HG03025 (cell line): ENCODE measurements around the gene DLGAP1.
"Not testable (repeated sequence)": the region's sequence is repeated elsewhere in the genome, so short reads cannot be mapped to it uniquely, and the experiment has no call there.

Experiments used
- ATAC-seq: cut with Tn5 transposase; IDR thresholded peaks from one replicate; pipeline ENCODE4 v1.9.1; 2021; ENCODE audit warnings: mild to moderate bottlenecking, moderate library complexity; ENCODE audit not compliant: unreplicated experiment, low FRiP score

DLGAP1 gene

GRCh38 chr18:4455113-4455811, at the start of gene DLGAP1:
DLGAP1 (minus strand) TSS chr18:4455307.
- no peak for ATAC-seq

GRCh38 chr18:4494703-4495284, 39.7 kb upstream of the DLGAP1 start:
- not testable (repeated sequence) for ATAC-seq

DNA sequence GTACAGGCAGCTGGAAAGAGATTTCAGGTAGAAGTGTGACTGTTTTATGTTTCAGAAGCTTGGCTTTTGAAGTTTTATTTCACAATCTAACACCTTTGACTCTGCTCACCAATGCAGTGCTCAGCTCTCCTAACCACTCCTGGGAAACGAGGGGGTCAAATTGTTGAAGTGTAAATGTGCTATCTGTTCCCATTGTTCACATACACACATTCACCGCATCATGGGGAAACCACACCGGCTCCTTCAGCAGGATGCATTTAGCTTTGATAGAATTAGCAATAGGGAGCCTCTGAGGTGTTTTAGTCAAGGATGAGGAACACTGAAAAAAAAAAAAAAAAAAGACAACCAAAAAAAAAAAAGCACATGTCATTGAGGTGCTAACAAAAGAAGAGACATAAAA, 13.4 kb upstream of the DLGAP1 start:
- ATAC-seq: no peak

GRCh38 chr18:4454537-4455112, 482 bp downstream of the DLGAP1 start:
- ATAC-seq: no peak

DNA sequence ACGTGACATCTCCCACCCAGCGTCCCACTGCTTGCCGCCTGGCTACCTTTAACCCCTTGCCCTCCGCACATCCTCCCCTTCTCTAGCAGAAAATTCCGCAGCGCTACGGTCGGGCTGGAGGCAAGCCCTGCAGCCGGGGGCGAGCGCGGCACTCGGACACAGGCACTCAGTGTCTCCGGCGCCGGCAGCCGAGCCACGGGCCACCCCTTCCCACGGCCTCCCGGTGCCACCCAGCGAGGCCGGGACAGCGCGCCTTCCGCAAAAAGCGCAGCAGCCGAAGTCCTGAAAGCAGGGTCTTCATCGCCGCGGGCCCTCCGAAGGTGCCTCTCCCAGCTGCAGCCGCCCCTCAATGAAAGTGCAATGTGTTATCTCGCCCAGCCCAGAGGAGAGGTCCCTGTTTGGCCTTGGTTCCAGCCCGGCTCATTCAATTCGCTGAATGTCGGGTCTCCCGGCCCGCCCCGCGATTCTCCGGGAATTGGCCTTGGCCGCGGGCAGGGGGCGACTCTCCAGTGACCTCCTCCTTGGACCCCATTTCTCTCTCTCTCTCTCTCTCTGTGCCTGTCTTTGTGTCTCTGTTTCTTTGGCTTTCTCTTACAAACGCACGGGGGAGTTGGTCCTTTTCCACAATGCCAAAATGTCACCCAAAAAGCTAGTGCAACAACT, 1.1 kb downstream of the DLGAP1 start:
- ATAC-seq: no peak

- no peak for ATAC-seq
These were observed 1.6 kb downstream of the DLGAP1 start for GRCh38 chr18:4453567-4453873.

DNA sequence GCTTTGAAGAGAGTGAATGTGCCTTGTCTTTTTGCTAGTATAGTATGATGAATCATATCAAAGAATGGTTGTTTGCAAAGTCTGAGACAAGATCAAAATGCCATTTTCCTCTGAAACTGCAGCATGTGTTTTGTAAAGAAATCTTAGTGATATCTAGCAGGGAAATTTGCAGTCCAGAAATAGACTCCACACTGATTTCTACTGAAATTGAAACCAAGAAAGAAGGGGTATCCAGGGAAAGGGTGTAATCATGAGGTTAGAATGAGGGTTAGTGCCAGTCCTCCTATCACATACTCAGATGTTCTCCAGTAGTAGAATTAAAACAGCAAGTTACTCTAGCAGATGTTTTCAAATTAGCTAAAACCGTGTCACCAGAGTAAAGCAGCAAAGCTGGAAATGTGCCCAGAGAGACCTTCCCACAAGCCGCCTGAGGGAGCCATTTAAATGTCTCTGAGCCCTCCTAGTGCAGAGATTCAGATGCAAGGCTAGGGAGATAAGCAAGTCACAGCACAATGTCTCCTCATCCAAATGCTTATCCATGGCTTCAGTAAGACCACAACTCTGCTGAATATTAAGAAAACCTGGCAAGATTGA, 4.9 kb downstream of the DLGAP1 start:
- no peak for ATAC-seq

DNA sequence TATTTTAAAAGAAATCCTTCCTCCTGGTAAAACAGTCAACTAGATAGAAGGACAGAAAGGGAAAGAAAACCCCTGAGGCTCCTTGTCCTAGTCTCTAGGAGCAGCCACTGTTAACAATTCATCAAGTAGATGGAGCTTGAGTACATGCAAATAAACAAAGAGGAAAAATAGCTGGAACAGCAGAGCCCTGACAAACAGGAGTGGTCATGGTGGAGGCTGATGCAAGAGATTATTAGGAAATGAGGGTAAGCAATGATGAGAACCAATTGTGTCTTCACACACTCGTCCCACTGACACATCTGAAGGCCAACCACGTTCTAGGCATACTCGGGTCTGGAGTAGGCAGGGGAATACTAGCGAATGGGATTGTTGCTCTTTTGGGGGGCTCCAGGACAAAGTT, 9.2 kb downstream of the DLGAP1 start:
- no peak for ATAC-seq

DNA sequence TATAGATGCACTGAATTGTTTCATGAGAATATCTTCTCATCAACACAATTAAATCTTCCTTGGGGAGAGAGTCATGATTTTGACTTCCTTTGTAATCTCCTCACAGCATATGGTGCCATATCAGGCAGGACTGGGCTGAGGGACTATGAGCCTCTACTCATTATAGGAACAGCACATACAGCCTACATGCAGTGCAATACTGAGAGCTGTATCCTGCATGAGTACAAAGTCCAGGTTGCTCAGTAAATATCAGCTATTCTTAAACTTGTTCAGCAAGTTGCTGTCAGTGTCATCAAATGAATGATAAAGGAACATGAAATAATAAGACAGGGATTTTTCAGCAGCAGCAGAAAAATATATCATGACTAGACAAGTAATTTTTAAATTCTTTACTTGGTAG, 10.8 kb downstream of the DLGAP1 start:
- no peak for ATAC-seq

DNA sequence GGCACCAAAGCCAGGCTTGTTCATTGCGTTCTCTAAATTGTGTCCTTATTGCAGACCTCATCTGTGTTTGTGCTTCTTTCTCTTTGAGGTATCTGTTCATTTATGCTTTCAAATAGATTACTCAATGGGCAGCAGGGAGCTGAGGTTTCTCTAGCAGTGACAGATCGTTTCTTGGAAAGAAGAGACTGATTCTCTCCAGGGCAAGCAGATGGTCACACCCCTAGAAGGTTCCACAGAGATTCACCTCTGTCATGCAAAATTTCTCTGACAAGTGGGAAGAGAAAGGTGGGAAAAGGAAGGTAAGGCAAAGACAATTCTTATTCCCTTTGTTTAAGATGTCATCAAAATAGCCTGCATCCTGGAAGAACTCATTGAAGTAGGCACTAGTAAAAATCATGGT, 14.0 kb downstream of the DLGAP1 start:
- ATAC-seq: no peak

DNA sequence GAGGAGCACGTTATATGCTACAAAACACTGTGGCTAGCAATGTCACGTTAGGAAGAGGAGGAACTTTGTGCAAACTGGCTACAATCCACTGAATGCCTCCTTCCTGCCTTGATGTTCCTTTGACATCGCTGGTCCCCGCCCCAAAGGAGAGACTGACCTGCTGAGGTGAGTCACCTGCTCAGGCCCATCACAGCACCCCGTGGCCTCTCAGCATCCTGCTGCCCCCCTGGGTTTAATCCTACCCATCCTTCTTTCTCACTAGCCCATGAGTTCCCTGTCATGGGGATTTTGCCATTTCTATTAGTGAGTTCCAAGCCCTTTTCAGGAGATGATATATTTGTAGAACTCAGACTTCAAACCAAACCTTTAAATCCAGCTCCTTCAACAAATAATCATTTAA, 16.2 kb downstream of the DLGAP1 start:
- no peak for ATAC-seq

- no peak for ATAC-seq
These were observed 21.4 kb downstream of the DLGAP1 start for GRCh38 chr18:4433717-4434116.

GRCh38 chr18:4430836-4431235, 24.3 kb downstream of the DLGAP1 start:
- no peak for ATAC-seq

DNA sequence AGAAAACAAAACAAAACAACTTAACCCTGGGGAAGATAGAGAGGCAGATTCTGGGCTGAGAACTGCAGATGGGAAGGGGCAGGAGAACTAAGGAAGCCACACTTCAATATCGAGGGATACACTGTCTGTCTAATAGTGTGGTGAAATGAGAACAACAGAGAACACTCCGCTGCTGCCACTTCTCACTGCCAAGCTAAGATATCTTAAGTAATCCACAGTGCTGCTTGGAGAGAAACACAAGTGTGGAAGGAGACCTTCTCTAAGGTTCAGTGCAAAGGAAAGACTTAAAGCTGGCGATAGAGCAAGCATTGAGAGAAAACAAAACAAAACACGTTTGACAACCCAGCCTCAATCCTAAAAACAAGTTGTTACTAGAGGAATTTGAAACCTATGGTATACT, 37.4 kb downstream of the DLGAP1 start:
- no peak for ATAC-seq

GRCh38 chr18:4416976-4417375, 38.1 kb downstream of the DLGAP1 start:
- ATAC-seq: no peak

- ATAC-seq: no peak
These were observed 42.8 kb downstream of the DLGAP1 start for GRCh38 chr18:4412286-4412685.

- ATAC-seq: no peak
These were observed 48.3 kb downstream of the DLGAP1 start for GRCh38 chr18:4406856-4407255.

DNA sequence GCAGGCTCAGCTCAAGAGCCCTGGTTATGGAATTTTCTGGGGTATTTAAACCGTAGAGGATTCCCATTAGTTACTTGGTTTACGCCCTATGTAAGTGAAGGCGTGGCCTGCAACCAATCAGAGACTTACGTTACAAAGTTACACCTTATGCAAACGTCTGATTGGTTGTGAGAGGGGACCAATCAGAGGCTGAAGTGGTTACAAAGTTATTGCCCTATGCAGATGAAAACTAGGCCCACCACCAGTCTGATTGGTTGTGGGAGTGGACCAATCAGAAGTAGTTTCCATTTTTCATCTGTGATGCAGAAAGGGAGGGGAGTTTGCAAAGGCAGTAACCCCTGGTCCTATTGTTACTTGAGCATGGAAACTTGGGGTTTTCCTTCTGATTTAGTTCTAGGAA, 49.1 kb downstream of the DLGAP1 start:
- no peak for ATAC-seq

GRCh38 chr18:4403836-4404235, 51.3 kb downstream of the DLGAP1 start:
- no peak for ATAC-seq

GRCh38 chr18:4400911-4401310, 54.2 kb downstream of the DLGAP1 start:
- no peak for ATAC-seq

GRCh38 chr18:4399929-4400328, 55.2 kb downstream of the DLGAP1 start:
- no peak for ATAC-seq
